Measurements from ENCODE around the gene PCSK7.

GRCh38 chr11:117214404-117215110 lies 17.3 kb downstream of the PCSK7 start:
- no peak for TF ChIP-seq CTCF (IDR thresholded peaks at IDR 0.05; ENCODE audit: poor library complexity)
- no peak for TF ChIP-seq EZH2 (IDR thresholded peaks at IDR 0.05; ENCODE audit: borderline replicate concordance)

All from hepatocyte (in vitro differentiated cells).